SH-SY5Y (cell line): ENCODE data around the gene NANOS2.

Experiments
- GATA2 ChIP-seq: IDR thresholded peaks from 2 replicates; pipeline ENCODE4 v1.6.1; 2011; ENCODE audit warnings: mild to moderate bottlenecking, low read depth, low read length
- GATA3 ChIP-seq: IDR thresholded peaks from 2 replicates; pipeline ENCODE4 v1.6.1; 2011; ENCODE audit warnings: low read depth, mild to moderate bottlenecking, low read length, moderate library complexity

- no peak for TF ChIP-seq GATA3
- TF ChIP-seq GATA2, result no peak
Measured at GRCh38 chr19:45866400-45867176, 48.0 kb downstream of the NANOS2 start.
